ENCODE results near the gene TUBAL3.

GRCh38 chr10:5449823-5450222, 45.2 kb upstream of the TUBAL3 start:
- TF ChIP-seq KDM5A (IDR thresholded peaks at IDR 0.05), result no peak
- TF ChIP-seq POLR2A (IDR thresholded peaks at IDR 0.05; ENCODE audit: low read length), result no peak
